HG02642 (cell line): ENCODE measurements around the gene CDRT4.

Experiments used
- ATAC-seq: cut with Tn5 transposase; IDR thresholded peaks from one replicate; pipeline ENCODE4 v1.9.1; 2021; ENCODE audit warnings: mild to moderate bottlenecking; ENCODE audit not compliant: unreplicated experiment, poor library complexity

Gene CDRT4

GRCh38 chr17:15493693-15494035 is 26.2 kb upstream of the CDRT4 start:
- no peak for ATAC-seq

- ATAC-seq: no peak
Observed at GRCh38 chr17:15492791-15493692, 25.6 kb upstream of the CDRT4 start.

GRCh38 chr17:15492186-15492585 is 24.8 kb upstream of the CDRT4 start:
- no peak for ATAC-seq

- ATAC-seq: no peak
Observed at GRCh38 chr17:15490634-15491261, 23.3 kb upstream of the CDRT4 start.

GRCh38 chr17:15488557-15488956 is 21.1 kb upstream of the CDRT4 start:
- ATAC-seq: no peak

GRCh38 chr17:15485045-15485444 is 17.6 kb upstream of the CDRT4 start:
- ATAC-seq: no peak

- no peak for ATAC-seq
Observed at GRCh38 chr17:15483431-15483830, 16.0 kb upstream of the CDRT4 start.

GRCh38 chr17:15482476-15482875 is 15.1 kb upstream of the CDRT4 start:
- no peak for ATAC-seq

- ATAC-seq: no peak
Observed at GRCh38 chr17:15481481-15481880, 14.1 kb upstream of the CDRT4 start.

GRCh38 chr17:15480204-15480603 is 12.8 kb upstream of the CDRT4 start:
- no peak for ATAC-seq

GRCh38 chr17:15479703-15480102 is 12.3 kb upstream of the CDRT4 start:
- ATAC-seq: no peak

GRCh38 chr17:15478845-15479244 is 11.4 kb upstream of the CDRT4 start:
- no peak for ATAC-seq

- no peak for ATAC-seq
Observed at GRCh38 chr17:15475631-15476354, 8.4 kb upstream of the CDRT4 start.

- ATAC-seq: no peak
Observed at GRCh38 chr17:15472891-15473290, 5.5 kb upstream of the CDRT4 start.

- no peak for ATAC-seq
Observed at GRCh38 chr17:15470536-15470935, 3.1 kb upstream of the CDRT4 start.

- ATAC-seq: no peak
Observed at GRCh38 chr17:15469260-15469659, 1.8 kb upstream of the CDRT4 start.

- no peak for ATAC-seq
Observed at GRCh38 chr17:15468126-15468525, 705 bp upstream of the CDRT4 start.

GRCh38 chr17:15466131-15466530 is 1.3 kb downstream of the CDRT4 start:
- no peak for ATAC-seq

- no peak for ATAC-seq
Observed at GRCh38 chr17:15465045-15465701, 2.2 kb downstream of the CDRT4 start.

GRCh38 chr17:15464231-15464985 is 3.0 kb downstream of the CDRT4 start:
- ATAC-seq: no peak
